OCI-LY7 (cell line): Measurements from ENCODE around the gene TBC1D19. TPM values are rescaled to one million over a fixed set of nuclear protein-coding genes. Genes with fewer than 3 reads are reported as not detected.
"Not testable (repeated sequence)": the region's sequence is repeated elsewhere in the genome, so short reads cannot be mapped to it uniquely, and the experiment has no call there.

ENCODE experiments used
- BruUV-seq: library from RNA; stranded (reverse); fragments of 400-500 nt; replicated peaks from 2 replicates; lab custom pipeline; 2021; lab: Mats Ljungman, UMichigan
- CTCF ChIA-PET: fragments of 300-600 bp; sonication (Branson Sonifier 250); formaldehyde crosslinking; loops from one replicate; lab custom pipeline; 2022; ENCODE audit warnings: antibody characterized with exemption; ENCODE audit not compliant: unreplicated experiment; lab: Charles Lee
- POLR2A ChIA-PET: fragments of 300-600 bp; sonication (Branson Sonifier 250); formaldehyde crosslinking; loops from one replicate; lab custom pipeline; 2022; ENCODE audit warnings: antibody characterized with exemption; lab: Charles Lee
- DNase-seq: peaks from one replicate; pipeline ENCODE4 v3.0.0-alpha.2; 2015; ENCODE audit warnings: low spot score
- H2AFZ ChIP-seq: fragments of 200-600 bp; sonication (generic), shearing (Covaris generic); 2 replicates; pipeline ENCODE4 v1.6.1; 2014; ENCODE audit warnings: mild to moderate bottlenecking, antibody characterized with exemption, low read length, moderate library complexity
- H3K27ac ChIP-seq: fragments of 200-600 bp; sonication (generic); 2 replicates; pipeline ENCODE4 v1.5.1; 2014; ENCODE audit warnings: mixed run types, low read depth, mild to moderate bottlenecking, moderate library complexity, low read length, inconsistent platforms; ENCODE audit not compliant: poor library complexity, severe bottlenecking
- H3K36me3 ChIP-seq: fragments of 200-600 bp; sonication (generic); 2 replicates; pipeline ENCODE4 v1.6.1; 2014; ENCODE audit warnings: mild to moderate bottlenecking, antibody characterized with exemption, low read length, moderate library complexity, mixed read lengths; ENCODE audit not compliant: insufficient read depth
- H3K4me1 ChIP-seq: fragments of 200-600 bp; sonication (generic); 2 replicates; pipeline ENCODE4 v1.5.1; 2014; ENCODE audit warnings: mild to moderate bottlenecking, low read length; ENCODE audit not compliant: insufficient read depth, poor library complexity, severe bottlenecking
- H3K4me2 ChIP-seq: fragments of 200-600 bp; sonication (generic); 2 replicates; pipeline ENCODE4 v1.6.1; 2014; ENCODE audit warnings: mild to moderate bottlenecking, low read length
- H3K4me3 ChIP-seq: fragments of 200-600 bp; sonication (generic); 2 replicates; pipeline ENCODE4 v1.5.1; 2014; ENCODE audit warnings: mild to moderate bottlenecking, low read depth, low read length; ENCODE audit not compliant: poor library complexity, severe bottlenecking
- H3K79me2 ChIP-seq: fragments of 200-600 bp; sonication (generic); 2 replicates; pipeline ENCODE4 v1.6.1; 2016; ENCODE audit warnings: low read depth, mild to moderate bottlenecking, low read length, moderate library complexity, mixed read lengths; ENCODE audit not compliant: insufficient read depth
- H3K9me2 ChIP-seq: fragments of 200-600 bp; sonication (generic); 2 replicates; pipeline ENCODE4 v1.6.1; 2016; ENCODE audit warnings: mild to moderate bottlenecking, low read length, mixed read lengths; ENCODE audit not compliant: insufficient read depth
- H3K9me3 ChIP-seq: fragments of 200-600 bp; sonication (generic); 2 replicates; pipeline ENCODE4 v1.6.1; 2014; ENCODE audit warnings: mild to moderate bottlenecking, mixed run types, low read length, mixed read lengths
- H4K20me1 ChIP-seq: fragments of 200-600 bp; sonication (generic); 2 replicates; pipeline ENCODE4 v1.6.1; 2014; ENCODE audit warnings: mild to moderate bottlenecking, antibody characterized with exemption, low read length, moderate library complexity, mixed read lengths; ENCODE audit not compliant: insufficient read depth
- CTCF ChIP-seq: fragments of 200-600 bp; sonication (generic); conservative IDR thresholded peaks from 2 replicates; pipeline ENCODE4 v1.5.1; 2014; ENCODE audit warnings: mild to moderate bottlenecking, antibody characterized with exemption, low read length, moderate library complexity, mixed read lengths
- EZH2phosphoT487 ChIP-seq: fragments of 200-600 bp; sonication (generic); IDR thresholded peaks from 2 replicates; pipeline ENCODE4 v1.6.1; 2018; ENCODE audit warnings: low read depth, borderline replicate concordance, mild to moderate bottlenecking, mixed run types, antibody characterized with exemption, low read length, moderate library complexity, mixed read lengths
- intact Hi-C: fragments of 100-400 bp; cut with micrococcal nuclease; formaldehyde crosslinking; loops from one replicate; pipeline ENCODE4 v1.10.0; 2022; ENCODE audit not compliant: unreplicated experiment
- total RNA-seq, 2 experiments: library from RNA; depleted of rRNA in 1 of 2; stranded (reverse); fragments of >200 nt in 1 of 2; shearing (Covaris generic) in 1 of 2; gene quantifications; 2 replicates each; pipeline ENCODE4 v1.2.3, GENCODE V29; 2014 to 2022

Gene TBC1D19
- total RNA-seq, 2 experiments from 2014 or later, result 10.1 to 11.0 TPM

GRCh38 chr4:26576231-26576739 is 7.6 kb upstream of the TBC1D19 start:
- Histone ChIP-seq H3K4me3 (no peak overlapping the region), H3K36me3 (no peaks in the 10 kb centered on the region), H3K4me2 (no peak overlapping the region), H4K20me1 (no peaks in the 10 kb centered on the region), H2AFZ (no peak overlapping the region), H3K79me2 (no peaks in the 10 kb centered on the region), H3K4me1 (no peaks in the 10 kb centered on the region), H3K9me3 (no peaks in the 10 kb centered on the region), H3K9me2 (no peaks in the 10 kb centered on the region), H3K27ac (no peak overlapping the region)
- ChIA-PET CTCF (no interaction called here), POLR2A (no interaction called here)
- DNase-seq, result no peak
- TF ChIP-seq CTCF, result no peak
- no peak for TF ChIP-seq EZH2phosphoT487
- intact Hi-C loops, result no loop called here
- BruUV-seq, result no TSS peak

GRCh38 chr4:26577066-26577465 is 6.8 kb upstream of the TBC1D19 start:
- Histone ChIP-seq H3K4me3 (no peak overlapping the region), H3K27ac (no peak overlapping the region), H3K4me2 (no peak overlapping the region), H3K36me3 (no peaks in the 10 kb centered on the region), H3K9me2 (no peaks in the 10 kb centered on the region), H3K9me3 (no peaks in the 10 kb centered on the region), H3K4me1 (no peaks in the 10 kb centered on the region), H4K20me1 (no peaks in the 10 kb centered on the region), H3K79me2 (no peaks in the 10 kb centered on the region), H2AFZ (no peak overlapping the region)
- intact Hi-C loops, result no loop called here
- BruUV-seq, result no TSS peak
- POLR2A ChIA-PET, result interaction anchor here (0.6 kb wide), 1 partner anchor 113 kb away, joined by 3 read pairs; no protein-coding TSS in a partner anchor
- CTCF ChIA-PET, result no interaction called here
- DNase-seq, result no peak
- TF ChIP-seq EZH2phosphoT487 (no peak), CTCF (no peak)

- CTCF ChIA-PET, result no interaction called here
These were observed 4.7 kb upstream of the TBC1D19 start for GRCh38 chr4:26579169-26579568.

GRCh38 chr4:26581341-26581740 is 2.5 kb upstream of the TBC1D19 start:
- peaks cover 19% of the 10 kb centered on the region for H3K4me1 ChIP-seq
- H4K20me1 ChIP-seq, H3K9me3 ChIP-seq, H3K79me2 ChIP-seq, H2AFZ ChIP-seq, BruUV-seq, H3K27ac ChIP-seq, CTCF ChIA-PET, H3K9me2 ChIP-seq, H3K4me3 ChIP-seq, H3K36me3 ChIP-seq, H3K4me2 ChIP-seq, DNase-seq: not testable (repeated sequence)
- POLR2A ChIA-PET, result interaction anchor here (0.7 kb wide), 1 partner anchor 13 kb away, joined by 3 read pairs; no protein-coding TSS in a partner anchor
- intact Hi-C loops, result loop anchor here (5.0 kb wide), 2 partner anchors 259 to 431 kb away; partner anchors contain the start of gene RBPJ

More at GRCh38 chr4:26579169-26579568, 4.7 kb upstream of the TBC1D19 start:
- Histone ChIP-seq H3K27ac (no peak overlapping the region), H3K9me2 (no peaks in the 10 kb centered on the region), H3K9me3 (no peaks in the 10 kb centered on the region), H2AFZ (no peak overlapping the region), H3K79me2 (no peaks in the 10 kb centered on the region), H3K36me3 (no peaks in the 10 kb centered on the region), H3K4me2 (no peak overlapping the region), H3K4me3 (no peak overlapping the region), H3K4me1 (peaks cover 9% of the 10 kb centered on the region), H4K20me1 (no peaks in the 10 kb centered on the region)
- no TSS peak for BruUV-seq
- POLR2A ChIA-PET, result interaction anchor here (0.6 kb wide), 1 partner anchor 327 kb away, joined by 3 read pairs; no protein-coding TSS in a partner anchor
- DNase-seq, result no peak
- no peak for TF ChIP-seq EZH2phosphoT487
- no peak for TF ChIP-seq CTCF
- intact Hi-C loops, result no loop called here
